Caco-2 (cell line): Measurements from ENCODE around the gene RFX2. TPM values are rescaled to one million over a fixed set of nuclear protein-coding genes. Genes with fewer than 3 reads are reported as not detected.
"Not testable (repeated sequence)": the region's sequence is repeated elsewhere in the genome, so short reads cannot be mapped to it uniquely, and the experiment has no call there.

Experiments used
- BruUV-seq: library from RNA; stranded (reverse); fragments of 400-500 nt; replicated peaks from 2 replicates; lab custom pipeline; 2021; lab: Mats Ljungman, UMichigan
- CTCF ChIA-PET: fragments of 300-600 bp; sonication (Branson Sonifier 250); formaldehyde crosslinking; loops from one replicate; lab custom pipeline; 2022; ENCODE audit warnings: antibody characterized with exemption; lab: Charles Lee
- POLR2A ChIA-PET: fragments of 300-600 bp; sonication (Branson Sonifier 250); formaldehyde crosslinking; loops from one replicate; lab custom pipeline; 2022; ENCODE audit warnings: antibody characterized with exemption; lab: Charles Lee
- DNase-seq, 2 experiments: peaks; one replicate each; pipeline versions ENCODE4 v3.0.0 to v3.0.0-alpha.2; 2020 to 2022
- H3K27me3 ChIP-seq: replicated peaks from 2 replicates; pipeline ENCODE4 v1.6.0; 2011; ENCODE audit warnings: low read length; ENCODE audit not compliant: control insufficient read depth, insufficient read depth
- H3K36me3 ChIP-seq: 2 replicates; pipeline ENCODE4 v1.5.1; 2011; ENCODE audit warnings: low read length; ENCODE audit not compliant: control insufficient read depth, insufficient read depth
- H3K4me1 ChIP-seq: fragments of 250-450 bp; sonication (Bioruptor Pico); 2 replicates; pipeline ENCODE4 v1.5.1; 2020; ENCODE audit warnings: mild to moderate bottlenecking
- H3K4me3 ChIP-seq: 2 replicates; pipeline ENCODE4 v1.5.1; 2011; ENCODE audit warnings: low read depth, mild to moderate bottlenecking, control low read depth, low read length
- H3K9me3 ChIP-seq: fragments of 250-450 bp; sonication (Bioruptor Pico); 2 replicates; pipeline ENCODE4 v1.5.1; 2020; ENCODE audit warnings: mild to moderate bottlenecking, moderate library complexity
- H3K27ac Mint-ChIP-seq: one replicate; pipeline ENCODE4 v1.8.0; 2022; ENCODE audit warnings: mixed read lengths; ENCODE audit not compliant: unreplicated experiment
- H3K27me3 Mint-ChIP-seq: one replicate; pipeline ENCODE4 v1.8.0; 2022; ENCODE audit warnings: mixed read lengths; ENCODE audit not compliant: insufficient read depth, unreplicated experiment
- H3K36me3 Mint-ChIP-seq: one replicate; pipeline ENCODE4 v1.8.0; 2022; ENCODE audit warnings: mild to moderate bottlenecking, mixed read lengths; ENCODE audit not compliant: insufficient read depth, unreplicated experiment
- H3K4me1 Mint-ChIP-seq: one replicate; pipeline ENCODE4 v1.8.0; 2022; ENCODE audit warnings: low read depth, mixed read lengths; ENCODE audit not compliant: unreplicated experiment
- H3K4me3 Mint-ChIP-seq: one replicate; pipeline ENCODE4 v1.8.0; 2022; ENCODE audit warnings: mild to moderate bottlenecking, moderate library complexity, mixed read lengths; ENCODE audit not compliant: unreplicated experiment
- H3K9me3 Mint-ChIP-seq: one replicate; pipeline ENCODE4 v1.8.0; 2022; ENCODE audit warnings: mixed read lengths; ENCODE audit not compliant: unreplicated experiment
- CTCF ChIP-seq, 2 experiments: fragments of 200-600 bp in 1 of 2; IDR thresholded peaks; 1 replicate in 1 of 2; 2 replicates in 1 of 2; pipeline versions ENCODE4 v1.5.1 to v1.8.0; 2011 to 2022; ENCODE audit warnings: antibody characterized with exemption in 1 of 2, control low read depth in 1 of 2, inconsistent platforms in 1 of 2, low read depth in 1 of 2, low read length in 1 of 2, mild to moderate bottlenecking in 1 of 2, moderate library complexity in 1 of 2; ENCODE audit not compliant: insufficient read depth in 1 of 2, severe bottlenecking in 1 of 2, unreplicated experiment in 1 of 2
- intact Hi-C: fragments of 100-400 bp; cut with micrococcal nuclease; formaldehyde crosslinking; loops from one replicate; pipeline ENCODE4 v1.10.0; 2022; ENCODE audit not compliant: unreplicated experiment
- total RNA-seq: library from RNA; stranded (reverse); gene quantifications from 2 replicates; pipeline ENCODE4 v1.2.3, GENCODE V29; 2022

Gene RFX2
- total RNA-seq, 1 experiment from 2014 or later: 9.3 TPM

GRCh38 chr19:6032381-6032780 lies 77.9 kb downstream of the RFX2 start:
- intact Hi-C loops: no loop called here
- Mint-ChIP-seq H3K36me3 (no peaks in the 10 kb centered on the region), H3K4me1 (no peaks in the 10 kb centered on the region), H3K4me3 (no peak overlapping the region), H3K27ac (no peak overlapping the region), H3K27me3 (no peaks in the 10 kb centered on the region), H3K9me3 (no peaks in the 10 kb centered on the region)
- CTCF ChIA-PET: no interaction called here
- Histone ChIP-seq H3K27me3 (no peaks in the 10 kb centered on the region), H3K9me3 (no peaks in the 10 kb centered on the region), H3K4me1 (no peaks in the 10 kb centered on the region), H3K36me3 (no peaks in the 10 kb centered on the region), H3K4me3 (no peak overlapping the region)
- no peak for TF ChIP-seq CTCF (IDR thresholded peaks at IDR 0.05; ENCODE audit: insufficient read depth in 1 of 2, low read depth in 1 of 2, low read length in 1 of 2, severe bottlenecking in 1 of 2, unreplicated experiment in 1 of 2)
- no peak for DNase-seq
- POLR2A ChIA-PET: no interaction called here
- BruUV-seq: no TSS peak

GRCh38 chr19:6030214-6030507 lies 80.1 kb downstream of the RFX2 start:
- no peak for TF ChIP-seq CTCF (IDR thresholded peaks at IDR 0.05; ENCODE audit: insufficient read depth in 1 of 2, low read depth in 1 of 2, low read length in 1 of 2, severe bottlenecking in 1 of 2, unreplicated experiment in 1 of 2)
- POLR2A ChIA-PET: no interaction called here

GRCh38 chr19:6026390-6027227 lies 83.7 kb downstream of the RFX2 start:
- Mint-ChIP-seq H3K27me3 (no peaks in the 10 kb centered on the region), H3K9me3 (no peaks in the 10 kb centered on the region), H3K27ac (no peak overlapping the region), H3K36me3 (peaks cover 5% of the 10 kb centered on the region), H3K4me3 (no peak overlapping the region), H3K4me1 (no peaks in the 10 kb centered on the region)
- no peak for TF ChIP-seq CTCF (IDR thresholded peaks at IDR 0.05; ENCODE audit: insufficient read depth in 1 of 2, low read depth in 1 of 2, low read length in 1 of 2, severe bottlenecking in 1 of 2, unreplicated experiment in 1 of 2)
- intact Hi-C loops: no loop called here
- no peak overlapping the region for H3K4me3 ChIP-seq
- no peaks in the 10 kb centered on the region for H3K36me3 ChIP-seq
- CTCF ChIA-PET: no interaction called here
- H3K9me3 ChIP-seq: no peaks in the 10 kb centered on the region
- no peak for DNase-seq
- BruUV-seq: no TSS peak
- POLR2A ChIA-PET: no interaction called here
- no peaks in the 10 kb centered on the region for H3K27me3 ChIP-seq
- no peaks in the 10 kb centered on the region; the same call in 1 of the 2 replicates for H3K4me1 ChIP-seq

More at GRCh38 chr19:6030214-6030507, 80.1 kb downstream of the RFX2 start:
- Histone ChIP-seq H3K36me3 (no peaks in the 10 kb centered on the region), H3K4me3 (no peak overlapping the region), H3K4me1 (no peaks in the 10 kb centered on the region), H3K9me3 (no peaks in the 10 kb centered on the region), H3K27me3 (no peaks in the 10 kb centered on the region)
- CTCF ChIA-PET: no interaction called here
- Mint-ChIP-seq H3K4me3 (no peak overlapping the region), H3K36me3 (peaks cover 5% of the 10 kb centered on the region), H3K9me3 (no peaks in the 10 kb centered on the region), H3K27ac (no peak overlapping the region), H3K27me3 (no peaks in the 10 kb centered on the region), H3K4me1 (no peaks in the 10 kb centered on the region)
- no TSS peak for BruUV-seq
- intact Hi-C loops: no loop called here
- DNase-seq: no peak

- H3K4me1 ChIP-seq, BruUV-seq, H3K4me1 Mint-ChIP-seq, H3K27me3 ChIP-seq, H3K4me3 Mint-ChIP-seq, H3K9me3 ChIP-seq, H3K36me3 Mint-ChIP-seq, H3K9me3 Mint-ChIP-seq, H3K27ac Mint-ChIP-seq, H3K27me3 Mint-ChIP-seq, POLR2A ChIA-PET, DNase-seq, H3K4me3 ChIP-seq, H3K36me3 ChIP-seq, CTCF ChIA-PET, intact Hi-C loops: not testable (repeated sequence)
Measured at GRCh38 chr19:6024756-6025155, 85.5 kb downstream of the RFX2 start.
